ENCODE measurements around the gene LPP.

The LPP gene

DNA sequence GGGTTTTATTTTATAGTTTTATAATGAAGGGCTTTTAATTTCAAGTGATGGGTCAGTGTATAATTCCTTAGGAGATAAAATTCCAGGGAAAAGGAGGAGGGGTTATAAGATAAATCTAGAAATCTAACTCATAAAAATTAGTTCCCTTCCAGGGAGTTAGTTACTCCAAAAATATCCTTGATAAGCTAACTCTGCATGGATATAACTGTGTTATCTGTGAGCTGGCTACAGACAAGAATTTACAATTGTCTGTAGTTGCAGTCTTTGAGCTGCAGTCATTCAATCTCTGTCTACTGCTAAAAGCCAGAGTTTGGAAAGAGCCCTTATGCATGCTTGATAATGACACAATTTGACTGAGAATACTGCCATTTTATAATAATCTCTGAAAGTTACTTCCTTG lies 585.6 kb downstream of the LPP start:
- Mint-ChIP-seq H3K27me3 (ENCODE audit: low read depth) (peaks cover 6% of the 10 kb centered on the region), H3K4me1 (ENCODE audit: low read depth) (no peaks in the 10 kb centered on the region), H3K27ac (no peak overlapping the region), H3K36me3 (ENCODE audit: low read depth) (no peaks in the 10 kb centered on the region), H3K4me3 (no peak overlapping the region), H3K9me3 (no peaks in the 10 kb centered on the region)
- DNase-seq (ENCODE audit: low spot score) = no peak

GRCh38 chr3:188740010-188740409 lies 586.1 kb downstream of the LPP start:
- no peaks in the 10 kb centered on the region for H3K9me3 Mint-ChIP-seq
- no peaks in the 10 kb centered on the region for H3K4me1 Mint-ChIP-seq (ENCODE audit: low read depth)
- H3K27me3 Mint-ChIP-seq (ENCODE audit: low read depth) = peaks cover 6% of the 10 kb centered on the region
- DNase-seq (ENCODE audit: low spot score) = no peak
- no peak overlapping the region for H3K27ac Mint-ChIP-seq
- H3K36me3 Mint-ChIP-seq (ENCODE audit: low read depth) = no peaks in the 10 kb centered on the region
- H3K4me3 Mint-ChIP-seq = no peak overlapping the region

DNA sequence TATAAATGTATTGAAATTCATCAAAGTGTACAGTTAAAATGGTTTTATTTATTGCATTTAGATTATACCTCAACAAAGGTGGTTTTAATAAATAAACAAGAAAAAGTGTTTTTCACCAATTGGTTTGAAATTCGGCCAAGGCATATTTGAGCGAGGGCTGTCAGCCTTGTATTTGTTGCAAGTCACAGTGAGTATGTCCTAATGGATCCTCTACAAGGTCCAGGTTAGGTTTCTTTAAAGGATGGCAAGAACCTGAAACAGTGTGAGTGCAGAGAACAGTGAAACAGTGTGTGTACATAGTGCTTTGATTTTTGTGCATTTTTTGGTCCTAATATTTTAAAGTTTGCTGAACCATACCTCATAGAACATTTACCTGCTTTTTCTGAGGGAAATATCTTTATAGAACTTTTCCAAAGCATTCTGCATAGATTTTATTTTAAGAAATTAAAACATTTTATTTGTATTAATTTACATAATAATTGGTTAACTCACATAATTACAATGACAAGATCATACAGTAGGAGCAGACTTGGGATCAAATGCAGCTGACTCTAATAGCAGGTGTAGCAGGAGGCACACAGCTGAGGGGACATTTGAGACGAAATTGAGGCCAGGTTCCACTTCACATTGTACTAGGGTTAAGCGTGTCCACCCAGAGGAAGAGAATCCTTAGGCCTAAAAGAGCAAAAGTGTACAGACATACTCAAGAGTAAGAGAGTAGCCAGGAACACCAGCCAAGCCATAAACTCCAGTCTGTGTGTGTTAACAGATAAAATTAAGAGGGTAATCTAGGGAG lies 589.0 kb downstream of the LPP start:
- no peaks in the 10 kb centered on the region for H3K36me3 Mint-ChIP-seq (ENCODE audit: low read depth)
- H3K9me3 Mint-ChIP-seq = no peaks in the 10 kb centered on the region
- H3K27ac Mint-ChIP-seq = no peak overlapping the region
- H3K27me3 Mint-ChIP-seq (ENCODE audit: low read depth) = peaks cover 4% of the 10 kb centered on the region
- DNase-seq (ENCODE audit: low spot score) = no peak
- no peak overlapping the region for H3K4me3 Mint-ChIP-seq
- H3K4me1 Mint-ChIP-seq (ENCODE audit: low read depth) = no peaks in the 10 kb centered on the region

- H3K27ac Mint-ChIP-seq = no peak overlapping the region
- no peak for DNase-seq (ENCODE audit: low spot score)
- H3K27me3 Mint-ChIP-seq (ENCODE audit: low read depth) = peaks cover 3% of the 10 kb centered on the region
- H3K4me1 Mint-ChIP-seq (ENCODE audit: low read depth) = no peaks in the 10 kb centered on the region
- no peaks in the 10 kb centered on the region for H3K9me3 Mint-ChIP-seq
- H3K36me3 Mint-ChIP-seq (ENCODE audit: low read depth) = no peaks in the 10 kb centered on the region
- H3K4me3 Mint-ChIP-seq = no peak overlapping the region
Observed at GRCh38 chr3:188744166-188744565, 590.2 kb downstream of the LPP start.

DNA sequence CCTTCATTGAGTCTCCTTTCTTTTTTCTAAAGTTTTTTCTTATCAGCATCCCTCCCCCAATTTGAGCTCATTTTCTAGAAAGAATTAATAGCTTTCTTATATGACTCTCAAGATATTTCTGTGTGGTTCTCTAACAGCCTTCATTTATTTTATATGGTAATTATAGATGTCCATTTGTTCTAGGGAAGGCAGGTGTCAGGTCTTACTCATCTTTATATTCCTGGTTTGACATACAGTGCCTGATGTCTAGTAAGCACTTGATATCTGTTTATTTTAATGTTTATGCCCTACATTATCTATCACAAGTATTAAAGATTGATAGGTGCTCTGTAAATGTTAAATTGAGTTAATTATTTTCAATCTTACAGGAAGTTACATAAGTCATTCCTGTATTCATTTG lies 591.1 kb downstream of the LPP start:
- no peak overlapping the region for H3K27ac Mint-ChIP-seq
- peaks cover 3% of the 10 kb centered on the region for H3K27me3 Mint-ChIP-seq (ENCODE audit: low read depth)
- H3K9me3 Mint-ChIP-seq = no peaks in the 10 kb centered on the region
- H3K4me1 Mint-ChIP-seq (ENCODE audit: low read depth) = no peaks in the 10 kb centered on the region
- no peaks in the 10 kb centered on the region for H3K36me3 Mint-ChIP-seq (ENCODE audit: low read depth)
- no peak for DNase-seq (ENCODE audit: low spot score)
- no peak overlapping the region for H3K4me3 Mint-ChIP-seq

GRCh38 chr3:188746291-188746783 lies 592.4 kb downstream of the LPP start:
- no peak overlapping the region for H3K27ac Mint-ChIP-seq
- no peak overlapping the region for H3K4me3 Mint-ChIP-seq
- H3K4me1 Mint-ChIP-seq (ENCODE audit: low read depth) = no peaks in the 10 kb centered on the region

DNA sequence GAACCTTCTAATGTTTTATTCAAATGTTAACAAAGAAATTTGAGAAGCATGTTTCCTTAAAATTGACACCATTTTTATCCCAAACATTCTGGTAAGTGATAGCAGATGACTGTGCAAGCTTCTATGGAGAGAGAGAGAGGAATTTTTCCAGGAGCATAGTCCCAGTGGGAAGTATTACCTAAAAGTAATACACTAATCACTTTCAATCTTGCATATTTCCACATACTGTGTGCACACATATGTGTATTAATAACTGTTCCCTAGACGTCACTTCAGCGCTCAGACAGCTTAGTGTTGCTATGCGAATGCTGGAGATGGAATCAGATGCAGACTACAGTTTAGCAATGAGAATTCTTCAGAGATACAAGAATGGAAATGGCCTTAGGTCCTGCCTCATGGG lies 593.5 kb downstream of the LPP start:
- no peak for DNase-seq (ENCODE audit: low spot score)
- Mint-ChIP-seq H3K36me3 (ENCODE audit: low read depth) (no peaks in the 10 kb centered on the region), H3K27me3 (ENCODE audit: low read depth) (peaks cover 3% of the 10 kb centered on the region), H3K4me3 (no peak overlapping the region), H3K9me3 (no peaks in the 10 kb centered on the region), H3K27ac (no peak overlapping the region), H3K4me1 (ENCODE audit: low read depth) (no peaks in the 10 kb centered on the region)

More at GRCh38 chr3:188746291-188746783, 592.4 kb downstream of the LPP start:
- H3K36me3 Mint-ChIP-seq (ENCODE audit: low read depth) = no peaks in the 10 kb centered on the region
- H3K27me3 Mint-ChIP-seq (ENCODE audit: low read depth) = peaks cover 3% of the 10 kb centered on the region
- H3K9me3 Mint-ChIP-seq = no peaks in the 10 kb centered on the region
- no peak for DNase-seq (ENCODE audit: low spot score)

- no peaks in the 10 kb centered on the region for H3K36me3 Mint-ChIP-seq (ENCODE audit: low read depth)
- H3K4me3 Mint-ChIP-seq = no peak overlapping the region
- H3K9me3 Mint-ChIP-seq = no peaks in the 10 kb centered on the region
- peaks cover 3% of the 10 kb centered on the region for H3K27me3 Mint-ChIP-seq (ENCODE audit: low read depth)
- H3K4me1 Mint-ChIP-seq (ENCODE audit: low read depth) = peaks cover 10% of the 10 kb centered on the region
- peak; percentile 24 for DNase-seq (ENCODE audit: low spot score)
- H3K27ac Mint-ChIP-seq = no peak overlapping the region
Observed at GRCh38 chr3:188749010-188749617, 595.2 kb downstream of the LPP start.

- Mint-ChIP-seq H3K36me3 (ENCODE audit: low read depth) (no peaks in the 10 kb centered on the region), H3K27ac (no peak overlapping the region), H3K4me1 (ENCODE audit: low read depth) (peaks cover 10% of the 10 kb centered on the region), H3K4me3 (no peak overlapping the region), H3K27me3 (ENCODE audit: low read depth) (no peaks in the 10 kb centered on the region), H3K9me3 (no peaks in the 10 kb centered on the region)
- no peak for DNase-seq (ENCODE audit: low spot score)
Observed at GRCh38 chr3:188749830-188750229, 595.9 kb downstream of the LPP start.

DNA sequence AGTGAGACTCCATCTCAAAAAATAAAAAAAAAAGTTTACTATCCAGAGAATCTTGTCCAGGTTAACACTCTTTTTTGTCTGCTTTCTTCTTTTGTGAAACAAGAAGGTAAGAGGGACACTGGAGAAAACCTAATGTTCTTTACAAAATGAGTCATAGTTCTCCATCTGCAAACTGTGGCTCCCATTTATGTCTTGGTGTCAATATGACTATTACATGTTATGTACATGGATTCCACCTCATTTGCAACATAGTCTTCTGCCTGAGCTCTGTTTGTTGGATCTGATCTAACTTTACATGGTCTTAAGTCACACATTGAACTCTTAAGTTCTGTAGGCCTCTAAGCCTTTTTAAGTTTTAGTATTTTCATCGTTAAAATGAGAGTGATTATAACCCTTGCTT lies 596.7 kb downstream of the LPP start:
- peaks cover 10% of the 10 kb centered on the region for H3K4me1 Mint-ChIP-seq (ENCODE audit: low read depth)
- no peak overlapping the region for H3K4me3 Mint-ChIP-seq
- no peak for DNase-seq (ENCODE audit: low spot score)
- no peaks in the 10 kb centered on the region for H3K9me3 Mint-ChIP-seq
- H3K27ac Mint-ChIP-seq = no peak overlapping the region
- H3K27me3 Mint-ChIP-seq (ENCODE audit: low read depth) = no peaks in the 10 kb centered on the region
- no peaks in the 10 kb centered on the region for H3K36me3 Mint-ChIP-seq (ENCODE audit: low read depth)

DNA sequence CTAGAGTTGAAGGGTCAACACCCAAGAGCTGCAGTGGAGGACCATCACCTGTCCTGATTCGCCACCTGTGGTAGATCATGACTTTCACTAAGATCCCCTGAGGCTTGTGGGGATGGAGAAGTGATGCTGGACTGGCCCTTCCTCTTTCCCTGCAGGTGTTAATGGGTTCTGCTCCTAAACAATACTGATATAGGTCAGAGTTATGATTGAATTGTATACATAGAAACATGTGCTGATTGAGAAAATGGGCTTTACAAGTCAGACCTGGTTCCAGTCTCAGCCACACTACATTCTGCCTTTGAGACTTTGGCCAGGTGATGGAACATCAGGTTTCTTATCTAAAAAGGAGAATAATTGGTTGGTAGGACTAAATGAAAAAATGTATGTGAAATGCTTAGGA lies 598.9 kb downstream of the LPP start:
- H3K27me3 Mint-ChIP-seq (ENCODE audit: low read depth) = peaks cover 3% of the 10 kb centered on the region
- H3K4me3 Mint-ChIP-seq = no peak overlapping the region
- DNase-seq (ENCODE audit: low spot score) = no peak
- H3K4me1 Mint-ChIP-seq (ENCODE audit: low read depth) = peaks cover 10% of the 10 kb centered on the region
- no peaks in the 10 kb centered on the region for H3K9me3 Mint-ChIP-seq
- no peak overlapping the region for H3K27ac Mint-ChIP-seq
- no peaks in the 10 kb centered on the region for H3K36me3 Mint-ChIP-seq (ENCODE audit: low read depth)

DNA sequence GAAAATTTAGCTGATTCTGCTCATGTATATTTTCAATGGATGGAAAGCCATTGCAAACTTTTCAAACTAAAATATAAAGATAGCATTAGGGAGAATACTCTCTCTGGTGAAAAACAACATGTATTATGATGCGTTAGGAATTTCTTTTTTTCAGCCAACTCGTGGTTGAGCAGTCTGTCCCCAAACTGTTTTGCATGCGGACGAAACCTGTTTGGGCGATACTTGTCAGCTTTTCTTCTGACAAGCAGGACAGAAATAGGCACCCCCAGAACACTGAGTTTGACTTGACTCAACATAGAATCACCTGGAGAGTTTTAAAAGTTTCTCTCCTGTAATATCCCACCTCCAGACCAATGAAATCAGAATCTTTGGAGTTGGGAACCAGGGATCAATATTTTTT lies 600.3 kb downstream of the LPP start:
- H3K27me3 Mint-ChIP-seq (ENCODE audit: low read depth) = peaks cover 3% of the 10 kb centered on the region
- H3K36me3 Mint-ChIP-seq (ENCODE audit: low read depth) = peaks cover under 1% of the 10 kb centered on the region
- peaks cover 10% of the 10 kb centered on the region for H3K4me1 Mint-ChIP-seq (ENCODE audit: low read depth)

DNA sequence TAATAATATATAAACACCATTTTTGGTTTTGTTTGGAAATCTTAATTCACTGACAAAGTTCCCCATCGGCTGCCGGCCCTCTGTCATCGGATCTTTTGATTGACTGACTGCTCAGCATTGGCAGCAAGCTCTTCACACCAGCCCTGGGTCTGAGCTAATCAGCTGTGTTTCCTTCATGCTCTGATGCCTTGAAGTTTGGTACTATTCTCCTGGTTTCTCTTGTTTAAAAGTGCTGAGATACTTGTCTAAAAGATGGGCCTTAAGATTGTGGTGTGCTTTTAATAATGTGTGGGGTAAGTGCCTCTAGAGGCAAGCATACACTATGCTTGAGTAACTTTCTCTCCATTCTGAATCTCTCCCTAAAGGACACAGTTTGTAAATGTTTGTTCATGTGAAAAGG lies 602.3 kb downstream of the LPP start:
- Mint-ChIP-seq H3K36me3 (ENCODE audit: low read depth) (peaks cover 5% of the 10 kb centered on the region), H3K9me3 (no peaks in the 10 kb centered on the region), H3K27ac (no peak overlapping the region), H3K27me3 (ENCODE audit: low read depth) (peaks cover 3% of the 10 kb centered on the region), H3K4me1 (ENCODE audit: low read depth) (peaks cover 10% of the 10 kb centered on the region), H3K4me3 (no peak overlapping the region)
- DNase-seq (ENCODE audit: low spot score) = no peak

More for the DNA sequence above, 600.3 kb downstream of the LPP start:
- Mint-ChIP-seq H3K27ac (no peak overlapping the region), H3K9me3 (no peaks in the 10 kb centered on the region), H3K4me3 (no peak overlapping the region)
- no peak for DNase-seq (ENCODE audit: low spot score)

DNA sequence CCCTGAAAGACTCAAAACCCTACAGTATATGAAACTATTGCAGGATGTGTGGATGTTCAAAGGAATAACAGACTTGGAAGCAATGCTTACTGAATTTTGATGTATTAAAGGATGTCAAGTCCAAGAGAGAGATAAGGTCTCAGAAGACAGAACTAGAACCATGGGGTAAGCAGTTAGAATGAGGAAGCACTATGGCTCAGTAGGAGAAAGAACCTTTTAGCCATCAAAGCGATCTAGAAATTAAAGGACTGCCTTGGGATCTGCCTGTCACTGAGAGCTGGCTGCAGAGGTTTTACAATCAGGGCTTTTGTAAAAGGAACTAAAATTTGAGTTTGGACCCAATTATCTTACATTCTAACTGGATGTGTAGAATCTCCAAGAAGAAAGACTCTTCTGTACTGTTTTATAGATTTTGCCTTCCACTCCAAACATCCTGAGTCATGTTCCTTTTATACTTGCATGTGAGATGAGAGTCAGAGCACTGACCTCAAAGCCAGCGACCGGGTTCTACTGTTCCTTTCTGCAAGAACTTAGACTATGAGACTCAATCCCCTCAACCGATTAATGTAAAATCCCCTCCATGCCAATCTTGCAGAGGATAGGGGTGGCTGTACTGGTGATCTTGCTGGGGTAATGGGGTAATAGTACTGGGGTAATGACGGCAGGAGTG lies 605.5 kb downstream of the LPP start:
- peaks cover 3% of the 10 kb centered on the region for H3K27me3 Mint-ChIP-seq (ENCODE audit: low read depth)
- no peak for DNase-seq (ENCODE audit: low spot score)
- H3K4me1 Mint-ChIP-seq (ENCODE audit: low read depth) = no peaks in the 10 kb centered on the region
- no peak overlapping the region for H3K4me3 Mint-ChIP-seq
- no peaks in the 10 kb centered on the region for H3K9me3 Mint-ChIP-seq
- peaks cover 8% of the 10 kb centered on the region for H3K36me3 Mint-ChIP-seq (ENCODE audit: low read depth)
- no peak overlapping the region for H3K27ac Mint-ChIP-seq
